DMS53 treated with DMSO at 0.1 percent for 48 hours (cell line): Measurements from ENCODE around the gene LACC1.

Source experiments
- DNase-seq: peaks from one replicate; lab custom pipeline; 2025; ENCODE audit not compliant: unreplicated experiment; lab: John Stamatoyannopoulos, UW

LACC1 gene

GRCh38 chr13:43939086-43939485, 59.4 kb downstream of the LACC1 start:
- DNase-seq, result no peak

GRCh38 chr13:43942286-43942685, 62.6 kb downstream of the LACC1 start:
- no peak for DNase-seq
